GM19023 (cell line): ENCODE results near the gene ERV3-1.
A peak's percentile ranks its signal among the peaks of the same experiment; 100 is the strongest.
"Not testable (repeated sequence)": the region's sequence is repeated elsewhere in the genome, so short reads cannot be mapped to it uniquely, and the experiment has no call there.

Source experiments
- ATAC-seq: cut with Tn5 transposase; IDR thresholded peaks from one replicate; pipeline ENCODE4 v1.9.1; 2021; ENCODE audit warnings: mild to moderate bottlenecking, moderate library complexity; ENCODE audit not compliant: unreplicated experiment

The ERV3-1 gene, protein sequence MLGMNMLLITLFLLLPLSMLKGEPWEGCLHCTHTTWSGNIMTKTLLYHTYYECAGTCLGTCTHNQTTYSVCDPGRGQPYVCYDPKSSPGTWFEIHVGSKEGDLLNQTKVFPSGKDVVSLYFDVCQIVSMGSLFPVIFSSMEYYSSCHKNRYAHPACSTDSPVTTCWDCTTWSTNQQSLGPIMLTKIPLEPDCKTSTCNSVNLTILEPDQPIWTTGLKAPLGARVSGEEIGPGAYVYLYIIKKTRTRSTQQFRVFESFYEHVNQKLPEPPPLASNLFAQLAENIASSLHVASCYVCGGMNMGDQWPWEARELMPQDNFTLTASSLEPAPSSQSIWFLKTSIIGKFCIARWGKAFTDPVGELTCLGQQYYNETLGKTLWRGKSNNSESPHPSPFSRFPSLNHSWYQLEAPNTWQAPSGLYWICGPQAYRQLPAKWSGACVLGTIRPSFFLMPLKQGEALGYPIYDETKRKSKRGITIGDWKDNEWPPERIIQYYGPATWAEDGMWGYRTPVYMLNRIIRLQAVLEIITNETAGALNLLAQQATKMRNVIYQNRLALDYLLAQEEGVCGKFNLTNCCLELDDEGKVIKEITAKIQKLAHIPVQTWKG

DNA sequence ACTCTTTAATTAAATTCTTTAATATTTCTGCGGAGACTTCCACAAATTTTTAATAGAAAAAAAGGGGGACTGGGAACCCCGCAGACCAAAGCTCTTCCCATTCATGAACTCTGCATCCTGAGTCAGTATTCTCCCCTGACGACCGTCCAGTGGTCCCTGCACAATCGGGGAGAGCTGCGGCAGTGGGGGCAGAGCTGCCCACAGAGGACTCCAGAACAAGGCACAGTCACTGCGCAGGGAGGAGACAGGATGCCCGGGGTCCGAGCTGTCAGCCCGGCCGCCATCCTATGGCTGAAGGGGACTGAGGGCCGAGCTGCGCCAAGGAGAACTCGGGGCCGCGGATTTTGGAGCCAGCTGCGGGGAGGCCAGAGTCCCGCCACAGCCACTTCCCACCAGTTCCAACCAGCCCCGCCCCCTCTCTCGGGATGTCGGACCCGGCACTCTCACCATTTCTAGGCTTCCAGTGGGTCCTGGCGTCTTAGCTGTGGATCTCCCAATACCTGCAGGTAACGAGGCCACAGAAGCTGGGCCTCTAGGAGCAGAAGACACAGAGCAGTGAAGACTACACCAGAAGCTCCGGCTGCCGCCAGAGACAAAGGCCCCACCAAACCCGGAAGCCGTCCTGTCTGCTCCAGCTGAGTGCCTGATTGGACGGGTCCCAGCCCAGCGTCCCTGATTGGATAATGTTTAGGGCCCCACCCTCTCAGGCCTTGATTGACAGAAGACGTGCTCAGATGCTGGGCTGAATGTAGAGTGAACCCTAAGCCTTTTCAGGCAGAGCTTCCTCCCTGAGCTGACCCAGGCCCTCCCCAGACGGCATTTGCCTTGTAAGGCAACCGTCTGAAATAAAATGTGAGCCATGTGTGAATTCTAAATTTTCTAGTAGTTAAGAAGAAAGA lies at the start of gene ERV3-1:
Gene ERV3-1 (minus strand): TSS at position 594 of the 899 bp plus-strand sequence. CDS start 13,661 bp downstream, outside the sequence.
- ATAC-seq = peak; percentile 100

DNA sequence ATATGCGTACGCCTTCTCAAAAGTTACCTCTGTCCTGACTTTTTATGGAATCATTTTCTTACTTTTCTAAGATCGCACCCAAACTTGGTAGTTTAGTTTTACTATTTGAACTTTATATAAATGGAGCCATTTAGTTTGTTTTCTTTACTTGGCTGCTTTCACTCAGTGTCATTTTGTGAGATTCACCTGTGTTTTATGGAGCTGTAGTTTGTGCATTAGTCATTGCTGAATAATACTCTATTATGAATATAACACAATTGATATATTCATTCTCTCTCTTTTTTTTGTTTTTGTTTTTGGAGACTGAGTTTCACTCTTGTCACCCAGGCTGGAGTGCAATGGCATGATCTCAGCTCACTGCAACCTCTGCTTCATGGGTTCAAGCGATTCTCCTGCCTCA lies 49.3 kb upstream of the ERV3-1 start:
- not testable (repeated sequence) for ATAC-seq

DNA sequence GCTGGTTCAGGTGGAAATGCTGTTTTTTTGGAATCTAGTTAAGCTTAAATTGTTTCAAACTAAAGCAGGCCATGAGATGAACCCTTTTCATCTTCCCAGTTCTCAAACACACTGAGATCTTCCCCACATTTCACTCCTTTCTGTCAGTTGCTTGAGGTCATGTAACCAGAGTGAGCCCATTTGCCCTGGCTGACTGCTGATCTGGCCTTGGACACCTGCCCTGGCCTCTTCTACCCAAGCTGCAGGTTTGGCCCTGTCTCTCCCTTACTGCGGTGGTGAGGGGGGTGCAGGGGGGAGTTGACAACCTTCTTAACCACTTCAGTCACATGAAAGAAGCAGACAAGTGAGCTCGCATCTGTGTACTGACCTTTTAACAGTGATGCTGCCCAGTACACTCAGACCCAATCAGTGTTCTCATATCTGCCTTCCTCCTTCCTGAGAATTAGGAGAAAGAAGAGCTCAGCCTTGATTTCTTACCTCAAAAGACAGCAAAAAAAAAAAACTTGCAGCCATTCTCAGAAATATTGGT lies 48.0 kb upstream of the ERV3-1 start:
- not testable (repeated sequence) for ATAC-seq

DNA sequence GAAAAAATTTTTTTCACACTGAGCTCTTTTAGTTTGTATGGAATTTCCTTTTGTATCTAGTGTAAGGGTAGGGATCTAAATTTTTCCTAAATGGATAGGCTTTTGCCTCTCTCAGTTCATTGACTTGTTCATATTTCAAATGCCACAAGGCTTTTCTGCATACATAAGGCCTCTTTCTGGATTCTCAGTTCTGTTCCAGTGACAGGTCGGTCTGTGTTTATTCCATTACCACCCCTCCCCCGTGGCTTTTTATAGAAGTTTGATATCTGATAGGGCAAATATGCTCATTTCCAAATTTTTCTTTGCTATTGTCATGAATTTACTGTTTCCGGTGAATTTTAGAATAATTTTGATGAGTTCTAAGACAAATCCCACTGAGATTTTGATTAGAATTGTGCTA lies 45.2 kb upstream of the ERV3-1 start:
- ATAC-seq = not testable (repeated sequence)

DNA sequence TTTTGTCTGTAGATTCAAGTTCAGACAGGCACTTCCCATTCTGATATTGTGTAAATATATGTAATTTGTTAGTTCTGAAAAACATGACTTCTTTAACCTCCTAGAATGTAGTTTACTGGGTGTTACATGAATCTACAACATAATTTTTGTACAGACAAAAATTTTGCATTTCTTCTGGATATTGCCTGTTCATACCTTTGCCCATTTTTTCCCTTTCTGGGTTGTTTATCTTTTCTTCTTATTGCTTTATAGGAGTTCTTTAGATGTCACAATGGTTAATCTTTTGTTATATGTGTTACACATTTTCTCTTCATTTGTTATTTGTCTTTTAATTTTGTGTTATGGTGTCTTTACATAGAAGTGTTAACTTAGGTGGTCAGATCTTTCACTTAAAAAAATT lies 44.7 kb upstream of the ERV3-1 start:
- not testable (repeated sequence) for ATAC-seq

DNA sequence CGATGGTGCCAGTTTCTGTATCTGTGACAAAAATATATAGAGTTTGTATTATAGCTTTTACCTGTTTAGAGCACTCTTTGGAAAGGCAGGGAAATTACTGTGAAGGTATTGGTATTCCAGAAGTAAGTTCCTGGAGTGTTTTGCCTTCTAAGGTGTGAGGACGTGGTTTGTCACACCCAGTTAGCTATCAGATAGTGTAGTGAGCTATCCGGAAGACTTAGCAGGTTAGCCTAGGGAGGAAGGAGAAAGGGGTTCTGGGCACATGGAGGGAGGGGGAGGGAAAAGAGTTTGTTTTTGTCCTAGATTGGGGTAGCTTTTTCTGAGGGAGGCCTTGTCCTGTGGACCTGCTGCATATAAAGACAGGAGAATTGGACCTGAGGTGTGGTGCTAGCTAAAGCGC lies 39.8 kb upstream of the ERV3-1 start:
- not testable (repeated sequence) for ATAC-seq

DNA sequence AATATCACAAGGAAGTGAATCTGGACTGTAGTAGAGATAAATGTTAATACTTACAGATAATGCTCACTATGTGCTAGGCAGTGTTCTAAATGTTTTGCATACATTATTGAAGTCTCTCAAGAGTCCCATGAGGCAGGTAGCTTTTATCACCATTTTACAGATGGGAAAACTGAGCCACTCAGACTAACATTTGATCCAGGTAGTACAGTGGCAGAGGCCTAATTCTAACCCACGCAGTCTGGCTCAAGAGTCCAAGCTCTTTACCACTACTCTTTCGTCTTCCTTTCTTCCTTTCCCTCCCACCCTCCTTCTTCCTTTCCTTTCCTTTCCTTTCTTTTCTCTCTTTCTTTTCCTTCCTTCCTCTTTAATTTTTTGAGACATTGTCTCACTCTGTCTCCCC lies 39.1 kb upstream of the ERV3-1 start:
- not testable (repeated sequence) for ATAC-seq

DNA sequence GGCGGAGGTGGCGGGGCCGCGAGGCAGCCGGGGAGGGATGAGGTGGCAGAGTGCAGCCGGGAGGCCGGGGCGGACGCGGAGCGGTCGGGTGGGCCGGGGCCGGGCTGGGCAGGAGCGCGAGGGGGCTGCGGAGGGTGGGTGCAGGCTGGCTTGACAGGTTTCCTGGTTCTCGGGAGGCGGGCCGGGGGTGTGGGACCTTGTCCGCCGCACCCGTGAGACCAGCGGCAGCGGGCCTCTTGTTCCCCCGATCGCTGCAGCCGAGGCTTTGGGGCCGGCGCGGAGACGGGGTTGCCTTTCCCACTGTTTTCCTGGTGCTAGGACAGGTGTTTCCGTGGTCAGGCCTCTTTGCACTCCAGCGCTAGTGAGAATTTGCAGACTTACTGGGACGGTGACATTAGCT lies 32.3 kb upstream of the ERV3-1 start:
- ATAC-seq = peak; percentile 13

DNA sequence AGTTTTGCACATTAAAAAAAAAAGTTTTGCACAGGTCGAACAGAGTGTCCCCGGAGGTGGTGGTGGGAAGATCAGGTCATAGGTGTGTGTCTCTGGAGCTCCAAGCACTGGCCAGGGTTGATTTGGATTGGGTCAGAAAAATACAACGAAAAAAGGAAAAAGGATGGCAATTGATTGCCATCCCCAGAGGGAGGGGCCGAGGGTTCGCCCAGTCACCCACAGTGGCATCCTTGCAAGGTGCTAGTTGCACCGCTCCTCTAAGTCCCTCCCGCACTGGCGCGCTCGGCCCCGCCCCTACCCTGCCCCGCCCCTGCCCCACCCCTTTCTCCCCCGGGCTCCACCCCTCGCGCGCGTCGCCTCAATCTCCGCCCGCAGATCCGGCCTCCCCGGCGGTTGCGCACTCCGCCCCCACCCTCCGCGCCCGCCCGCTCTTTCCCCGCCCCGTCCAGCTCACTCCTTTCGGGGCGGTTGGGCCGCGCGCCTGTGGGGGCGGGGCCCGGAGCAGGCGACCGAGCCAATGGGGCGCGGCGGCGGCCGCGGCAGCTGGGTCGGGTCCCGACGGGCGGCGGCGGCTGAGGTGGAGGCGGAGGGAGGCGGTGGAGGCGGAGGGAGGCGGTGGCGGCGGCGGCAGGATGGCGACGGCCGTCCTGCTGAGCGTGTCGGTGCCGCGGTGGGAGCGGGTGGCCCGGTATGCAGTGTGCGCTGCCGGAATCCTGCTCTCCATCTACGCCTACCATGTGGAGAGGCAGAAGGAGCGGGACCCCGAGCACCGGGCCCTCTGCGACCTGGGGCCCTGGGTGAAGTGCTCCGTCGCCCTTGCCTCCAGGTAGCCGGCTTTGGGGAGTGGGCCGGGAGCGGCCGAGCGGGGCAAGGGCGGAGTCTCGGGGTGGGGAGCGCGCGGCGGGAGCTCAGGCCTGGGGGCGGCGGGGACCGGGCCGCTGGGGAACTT lies 31.5 kb upstream of the ERV3-1 start:
- peak; percentile 90 for ATAC-seq

DNA sequence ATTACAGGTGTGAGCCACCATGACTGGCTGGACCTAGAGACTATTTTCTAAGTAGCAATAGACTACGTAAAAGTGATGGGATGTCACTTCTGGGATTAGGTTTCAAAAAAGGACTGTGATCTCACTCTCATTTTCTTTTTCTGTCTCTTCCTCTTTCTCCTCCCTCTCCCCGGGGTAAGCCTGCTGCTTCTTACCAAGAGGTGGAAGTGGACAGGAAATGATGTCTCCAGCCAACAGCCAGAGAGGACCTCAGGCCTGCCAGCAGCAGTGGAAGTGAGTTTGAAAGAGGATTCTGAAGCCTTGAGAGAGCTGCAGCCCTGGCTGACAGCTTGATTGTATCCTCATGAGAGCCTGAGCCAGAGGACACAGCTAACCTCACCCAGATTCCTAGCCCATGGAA lies 30.0 kb upstream of the ERV3-1 start:
- ATAC-seq = not testable (repeated sequence)

DNA sequence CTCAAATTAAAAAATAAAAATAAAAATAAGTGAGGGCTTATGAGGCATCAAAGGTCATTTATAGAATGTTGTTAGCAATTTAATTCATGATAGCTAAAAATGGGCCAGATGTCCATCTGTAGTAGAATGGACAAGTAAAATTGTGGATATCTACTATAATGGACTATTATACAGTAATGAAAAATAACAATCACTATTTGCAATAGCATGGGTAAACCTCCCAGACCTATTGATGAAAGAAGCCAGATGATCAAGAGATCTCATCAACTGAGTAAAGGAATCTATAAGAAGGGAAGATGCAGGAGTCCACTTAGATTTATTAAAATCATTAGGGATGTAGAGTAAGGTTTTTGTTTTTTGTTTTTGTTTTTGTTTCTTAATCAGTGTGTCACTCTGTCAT lies 29.0 kb upstream of the ERV3-1 start:
- not testable (repeated sequence) for ATAC-seq

DNA sequence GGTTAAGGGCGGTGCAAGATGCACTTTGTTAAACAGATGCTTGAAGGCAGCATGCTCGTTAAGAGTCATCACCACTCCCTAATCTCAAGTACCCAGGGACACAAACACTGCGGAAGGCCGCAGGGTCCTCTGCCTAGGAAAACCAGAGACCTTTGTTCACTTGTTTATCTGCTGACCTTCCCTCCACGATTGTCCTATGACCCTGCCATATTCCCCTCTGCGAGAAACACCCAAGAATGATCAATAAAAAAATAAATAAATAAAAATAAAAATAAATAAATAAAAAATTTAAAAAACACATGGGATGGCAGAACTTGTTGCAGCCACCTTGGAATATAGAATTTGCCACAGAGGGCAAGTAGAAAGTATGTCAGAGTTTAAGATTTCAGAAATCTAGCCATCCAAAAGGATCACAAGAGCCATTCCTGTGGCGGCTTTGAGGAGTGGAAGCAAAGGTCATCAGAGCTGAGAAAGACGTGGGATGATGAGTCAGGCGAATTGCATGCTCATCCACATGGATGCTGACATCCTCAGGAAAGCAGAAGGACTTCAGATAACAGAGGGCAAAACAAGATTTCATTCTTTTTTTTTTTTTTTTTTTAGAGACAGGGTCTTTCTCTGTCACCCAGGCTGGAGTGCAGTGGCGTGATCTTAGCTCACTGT lies 27.8 kb upstream of the ERV3-1 start:
- not testable (repeated sequence) for ATAC-seq

DNA sequence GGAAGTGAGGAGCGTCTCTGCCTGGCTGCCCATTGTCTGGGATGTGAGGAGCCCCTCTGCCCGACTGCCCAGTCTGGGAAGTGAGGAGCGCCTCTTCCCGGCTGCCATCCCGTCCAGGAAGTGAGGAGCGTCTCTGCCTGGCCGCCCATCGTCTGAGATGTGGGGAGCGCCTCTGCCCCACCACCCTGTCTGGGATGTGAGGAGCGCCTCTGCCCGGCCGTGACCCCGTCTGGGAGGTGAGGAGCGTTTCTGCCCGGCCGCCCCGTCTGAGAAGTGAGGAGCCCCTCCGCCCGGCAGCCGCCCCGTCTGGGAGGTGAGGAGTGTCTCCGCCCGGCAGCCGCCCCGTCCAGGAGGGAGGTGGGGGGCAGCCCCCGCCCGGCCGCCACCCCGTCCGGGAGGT lies 26.9 kb upstream of the ERV3-1 start:
- ATAC-seq = not testable (repeated sequence)

DNA sequence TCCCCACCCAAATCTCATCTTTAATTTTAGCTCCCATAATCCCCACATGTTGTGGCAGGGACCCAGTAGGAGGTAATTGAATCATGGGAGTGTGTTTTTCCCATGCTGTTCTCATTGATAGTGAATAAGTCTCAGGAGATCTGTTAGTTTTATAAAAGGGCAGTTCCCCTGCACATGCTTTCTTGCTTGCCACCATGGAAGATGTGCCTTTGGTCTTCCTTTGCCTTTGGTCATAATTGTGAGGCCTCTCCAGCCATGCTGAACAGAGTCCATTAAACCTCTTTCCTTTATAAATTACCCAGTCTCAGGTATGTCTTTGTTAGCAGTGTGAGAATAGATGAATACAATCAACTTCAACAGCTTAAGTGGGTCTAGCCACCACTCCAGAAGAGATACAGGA lies 18.5 kb upstream of the ERV3-1 start:
- not testable (repeated sequence) for ATAC-seq

DNA sequence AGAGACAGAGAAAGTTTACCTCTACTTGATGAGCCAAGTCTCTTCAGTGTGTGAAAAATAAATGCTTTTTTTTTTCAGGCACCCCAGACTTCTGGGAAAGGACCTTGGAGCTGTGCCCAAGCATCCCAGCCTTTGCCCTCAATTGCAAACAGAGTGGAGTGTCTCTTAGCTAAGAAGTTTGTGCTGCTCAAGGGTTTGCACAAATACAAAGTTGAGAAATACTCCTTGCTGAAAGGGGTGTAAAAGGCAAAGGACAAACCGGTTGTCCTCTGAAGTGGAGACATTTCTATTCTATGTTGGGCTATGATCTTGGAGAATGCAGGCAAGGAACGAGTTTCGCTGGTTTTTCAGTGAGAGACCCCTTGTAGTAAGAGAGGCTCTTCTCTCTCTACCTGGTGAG lies 14.5 kb upstream of the ERV3-1 start:
- not testable (repeated sequence) for ATAC-seq

DNA sequence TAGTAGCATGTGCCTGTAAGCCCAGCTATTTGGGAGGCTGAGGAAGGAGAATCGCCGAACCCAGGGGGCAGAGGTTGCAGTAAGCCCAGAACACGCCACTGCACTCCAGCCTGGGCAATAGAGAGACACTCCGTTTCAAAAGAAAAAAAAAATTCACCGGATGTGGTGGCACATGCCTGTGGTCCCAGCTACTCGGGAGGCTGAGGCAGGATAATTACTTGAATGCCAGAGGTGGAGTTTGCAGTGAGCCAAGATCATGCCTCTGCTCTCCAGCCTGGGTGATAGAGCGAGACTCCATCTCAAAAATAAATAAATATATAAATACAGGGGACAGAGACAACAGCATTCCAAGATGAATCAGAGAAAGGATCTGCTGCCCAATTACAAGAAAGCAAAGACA lies 3.4 kb upstream of the ERV3-1 start:
- ATAC-seq = not testable (repeated sequence)

DNA sequence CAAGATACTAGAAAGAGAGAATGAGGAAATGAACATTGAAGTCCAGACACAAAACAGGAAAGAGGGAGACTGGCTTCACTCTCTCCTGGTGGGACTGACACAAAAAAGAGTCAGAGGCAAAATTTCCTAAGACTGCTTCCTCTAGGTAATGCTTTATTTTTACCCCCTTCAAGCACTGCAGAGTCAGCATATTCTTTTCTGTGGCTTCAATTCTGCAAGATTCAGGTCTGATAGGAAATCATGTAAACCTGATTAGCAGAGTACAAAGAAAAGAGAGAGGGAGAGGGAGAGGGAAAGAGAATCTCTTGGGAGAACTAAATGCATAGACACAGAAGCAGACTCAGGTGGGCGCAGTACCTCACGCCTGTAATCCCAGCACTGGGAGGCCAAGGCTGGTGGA lies 2.9 kb upstream of the ERV3-1 start:
- not testable (repeated sequence) for ATAC-seq

DNA sequence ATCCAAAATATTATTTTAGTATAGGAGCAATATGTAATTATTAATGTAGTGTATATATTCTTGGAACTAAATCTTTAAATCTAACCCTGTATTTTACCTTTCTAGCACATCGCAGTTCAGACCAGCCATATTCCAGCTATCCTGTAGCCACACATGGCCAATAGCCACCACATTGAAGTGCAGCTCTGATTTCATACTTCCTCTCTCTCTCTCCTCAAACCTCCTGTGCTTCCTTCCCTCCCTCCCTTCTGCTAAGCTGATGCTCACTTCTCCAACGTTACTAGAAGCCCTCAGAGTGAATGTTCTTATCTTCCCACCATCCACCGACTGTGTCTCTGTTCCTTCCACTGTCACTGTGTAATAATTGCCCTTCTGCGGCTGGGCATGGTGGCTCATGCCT lies 549 bp upstream of the ERV3-1 start:
- ATAC-seq = not testable (repeated sequence)

DNA sequence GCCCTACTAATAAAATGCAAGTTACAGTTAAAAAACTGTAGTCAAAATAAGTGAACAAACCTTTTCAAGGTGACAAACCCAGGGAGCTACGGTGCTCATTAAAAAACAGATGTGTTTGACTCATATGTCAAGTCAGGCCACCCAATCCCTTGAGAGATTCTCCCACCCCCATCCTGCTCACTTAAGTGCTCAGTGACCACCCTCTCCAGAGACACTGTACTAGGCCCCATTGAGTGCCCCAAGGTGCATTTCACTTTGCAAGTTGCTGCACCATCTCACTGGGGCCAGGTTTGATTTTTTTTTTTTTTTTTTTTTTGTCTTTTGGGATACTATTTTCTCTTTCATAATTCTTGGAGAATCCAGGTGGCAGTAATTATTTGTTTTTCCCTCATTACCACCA lies 1.9 kb downstream of the ERV3-1 start:
- ATAC-seq = no peak
